IPS-20b (cell line): ENCODE data around the gene PRMT7.

ENCODE experiments used
- H3K27ac ChIP-seq: one replicate; pipeline ENCODE4 v1.5.1; 2013; ENCODE audit warnings: low read length
- H3K27me3 ChIP-seq: 2 replicates; pipeline ENCODE4 v1.6.1; 2013; ENCODE audit warnings: mild to moderate bottlenecking, low read length, inconsistent platforms; ENCODE audit not compliant: insufficient read depth
- H3K36me3 ChIP-seq: 2 replicates; pipeline ENCODE4 v1.6.1; 2013; ENCODE audit warnings: low read depth, mild to moderate bottlenecking, inconsistent platforms, low read length, moderate library complexity; ENCODE audit not compliant: insufficient read depth
- H3K4me1 ChIP-seq: 2 replicates; pipeline ENCODE4 v1.6.1; 2013; ENCODE audit warnings: mild to moderate bottlenecking, control low read depth, inconsistent platforms, low read length, moderate library complexity; ENCODE audit not compliant: insufficient read depth
- H3K4me3 ChIP-seq: 2 replicates; pipeline ENCODE4 v1.5.1; 2013; ENCODE audit warnings: mild to moderate bottlenecking, low read length, inconsistent platforms
- H3K9ac ChIP-seq: 2 replicates; pipeline ENCODE4 v1.6.1; 2013; ENCODE audit warnings: low read depth, mild to moderate bottlenecking, inconsistent platforms, low read length, moderate library complexity
- H3K9me3 ChIP-seq: 2 replicates; pipeline ENCODE4 v1.6.1; 2013; ENCODE audit warnings: mild to moderate bottlenecking, low read depth, low read length, inconsistent platforms; ENCODE audit not compliant: insufficient read depth

Gene PRMT7, protein sequence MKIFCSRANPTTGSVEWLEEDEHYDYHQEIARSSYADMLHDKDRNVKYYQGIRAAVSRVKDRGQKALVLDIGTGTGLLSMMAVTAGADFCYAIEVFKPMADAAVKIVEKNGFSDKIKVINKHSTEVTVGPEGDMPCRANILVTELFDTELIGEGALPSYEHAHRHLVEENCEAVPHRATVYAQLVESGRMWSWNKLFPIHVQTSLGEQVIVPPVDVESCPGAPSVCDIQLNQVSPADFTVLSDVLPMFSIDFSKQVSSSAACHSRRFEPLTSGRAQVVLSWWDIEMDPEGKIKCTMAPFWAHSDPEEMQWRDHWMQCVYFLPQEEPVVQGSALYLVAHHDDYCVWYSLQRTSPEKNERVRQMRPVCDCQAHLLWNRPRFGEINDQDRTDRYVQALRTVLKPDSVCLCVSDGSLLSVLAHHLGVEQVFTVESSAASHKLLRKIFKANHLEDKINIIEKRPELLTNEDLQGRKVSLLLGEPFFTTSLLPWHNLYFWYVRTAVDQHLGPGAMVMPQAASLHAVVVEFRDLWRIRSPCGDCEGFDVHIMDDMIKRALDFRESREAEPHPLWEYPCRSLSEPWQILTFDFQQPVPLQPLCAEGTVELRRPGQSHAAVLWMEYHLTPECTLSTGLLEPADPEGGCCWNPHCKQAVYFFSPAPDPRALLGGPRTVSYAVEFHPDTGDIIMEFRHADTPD

DNA sequence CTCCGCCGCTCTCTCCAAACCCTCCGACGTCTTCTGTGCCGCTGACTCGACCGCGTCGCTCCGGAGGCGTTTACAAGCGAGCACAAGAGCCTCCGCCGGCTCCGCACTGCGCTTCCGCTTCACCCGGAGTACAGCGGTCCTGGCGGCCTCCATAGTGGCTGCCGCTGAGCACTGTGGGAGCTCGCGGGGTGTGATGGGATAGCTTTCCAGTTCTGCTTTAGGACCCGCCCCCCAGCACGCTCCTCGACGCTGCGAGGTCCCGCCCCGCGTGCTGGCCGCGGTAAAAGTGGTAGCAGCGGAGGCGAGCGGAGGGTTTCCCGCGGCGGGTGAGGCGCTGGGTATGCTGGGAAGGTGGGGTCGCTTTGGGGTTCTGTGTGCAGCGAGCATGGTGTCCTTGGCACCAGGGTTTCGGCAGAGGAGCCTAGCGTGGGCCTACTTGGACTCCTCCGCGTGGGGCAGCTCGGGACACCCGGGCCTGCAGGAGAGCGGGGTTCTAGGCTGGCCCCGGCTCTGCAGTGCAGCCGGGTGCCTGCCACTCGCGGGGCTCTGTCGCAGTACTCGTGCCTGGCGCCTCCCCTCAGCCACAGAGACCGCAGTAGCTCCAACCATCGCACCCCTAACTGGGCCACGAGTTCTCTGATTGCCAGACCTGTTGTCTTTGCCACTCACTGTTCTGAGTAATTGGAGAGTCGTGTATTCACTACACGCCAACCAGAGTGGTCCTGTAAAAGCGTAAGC, at the start of gene PRMT7, which contains the start of gene SLC7A6OS:
TSS of gene PRMT7 (plus strand) at position 246 of the 738 bp plus-strand sequence. CDS start 4,961 bp downstream, outside the sequence.
TSS of gene SLC7A6OS (minus strand) at position 173 of the 738 bp plus-strand sequence. CDS start at position 153, 20 bp downstream.
- H3K36me3 ChIP-seq: peaks cover 51% of the 10 kb centered on the region
- H3K9me3 ChIP-seq: no peaks in the 10 kb centered on the region
- peak within 1 kb of the TSS; percentile 97 for H3K9ac ChIP-seq
- peak within 1 kb of the TSS; percentile 67 for H3K27ac ChIP-seq
- H3K27me3 ChIP-seq: no peaks in the 10 kb centered on the region
- peaks cover 6% of the 10 kb centered on the region for H3K4me1 ChIP-seq
- peak within 1 kb of the TSS; percentile 99 for H3K4me3 ChIP-seq

DNA sequence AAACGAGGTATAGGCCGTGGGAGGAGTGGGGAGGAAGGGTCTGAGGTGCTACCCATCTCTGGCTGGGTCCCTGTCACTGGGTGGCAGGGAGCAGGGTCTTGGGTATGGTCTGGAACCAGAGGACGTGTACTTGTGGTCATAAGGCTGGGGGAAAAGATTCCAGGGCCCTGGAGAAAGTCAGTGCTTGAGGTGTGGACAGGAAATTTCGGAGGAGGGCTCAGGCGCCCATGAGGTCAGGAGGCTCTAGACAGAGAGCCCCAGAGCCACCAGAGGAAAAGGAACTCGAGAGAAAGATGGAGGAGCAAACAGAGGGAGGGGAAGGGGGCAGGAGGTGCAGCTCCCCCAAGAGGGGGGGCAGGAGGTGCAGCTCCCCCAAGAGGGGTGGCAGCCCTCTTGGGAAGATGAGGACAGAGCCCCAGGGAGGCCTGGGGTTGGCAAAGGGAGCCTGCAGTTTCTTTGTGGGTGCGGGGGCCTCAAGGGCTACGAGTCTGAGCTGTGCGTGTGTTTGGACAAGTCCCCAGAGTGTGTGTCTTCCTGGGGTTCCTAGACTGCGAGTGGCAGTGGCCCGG, 47.2 kb upstream of the PRMT7 start:
- H3K27ac ChIP-seq: no peak overlapping the region
- no peaks in the 10 kb centered on the region for H3K9me3 ChIP-seq
- peak overlapping the region; percentile 73 for H3K9ac ChIP-seq
- H3K4me3 ChIP-seq: peak overlapping the region; percentile 87; the same call in 1 of the 2 replicates
- H3K36me3 ChIP-seq: peaks cover 11% of the 10 kb centered on the region
- peaks cover 9% of the 10 kb centered on the region for H3K4me1 ChIP-seq
- peaks cover 19% of the 10 kb centered on the region for H3K27me3 ChIP-seq

DNA sequence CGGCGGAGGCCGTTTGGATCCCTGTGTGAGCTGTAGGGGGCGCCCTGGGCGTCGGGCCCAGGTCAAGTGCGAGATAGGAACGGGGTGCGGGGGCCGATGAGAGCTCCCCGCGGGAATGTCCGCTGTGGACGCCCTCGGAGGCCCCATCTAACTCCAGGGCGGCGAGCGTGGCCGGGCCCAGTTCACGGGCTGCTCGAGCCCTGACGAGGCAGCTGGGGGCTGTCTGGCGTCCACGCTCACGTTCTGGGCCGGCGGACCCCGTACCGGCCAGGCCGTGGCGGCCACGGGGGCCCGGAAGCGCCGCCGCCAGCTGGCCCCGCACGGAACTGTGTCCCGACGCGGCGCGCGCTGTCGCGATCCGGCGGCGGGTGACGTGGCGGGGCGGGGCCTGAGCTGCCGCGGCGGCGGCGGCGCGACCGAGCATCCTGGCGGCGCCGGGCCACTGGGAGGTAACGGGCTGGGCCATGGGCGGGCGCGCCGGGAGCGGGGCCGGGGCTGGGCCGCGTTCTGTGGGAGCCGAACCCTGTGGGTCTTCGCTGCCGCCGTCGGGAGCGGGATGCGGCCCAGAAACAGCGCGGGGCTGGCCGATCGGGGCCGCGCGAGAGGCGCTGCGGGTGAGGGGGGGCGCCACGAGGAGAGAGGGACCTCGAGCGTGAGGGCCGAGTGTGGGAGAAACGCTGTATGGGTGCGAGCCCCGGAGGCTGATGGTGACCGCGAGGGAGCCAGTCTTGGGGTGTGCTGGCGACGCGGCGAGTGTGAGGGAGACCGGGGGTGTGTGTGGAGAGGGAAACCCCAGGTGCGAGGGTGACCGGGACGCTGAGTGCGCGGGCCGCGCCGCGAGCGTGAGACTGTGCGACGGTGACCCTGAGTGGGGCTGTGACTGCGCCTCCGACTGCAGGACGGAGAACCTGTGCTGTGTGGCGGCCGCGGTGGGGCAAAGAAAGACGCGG, 46.4 kb upstream of the PRMT7 start, which contains the start of gene SLC7A6:
TSS of gene SLC7A6 (plus strand) at position 399 of the 950 bp plus-strand sequence. CDS start 10,201 bp downstream, outside the sequence.
- Histone ChIP-seq H3K9ac (peak within 1 kb of the TSS; percentile 77), H3K4me3 (peak within 1 kb of the TSS; percentile 87), H3K4me1 (peaks cover 9% of the 10 kb centered on the region), H3K36me3 (peaks cover 6% of the 10 kb centered on the region), H3K9me3 (no peaks in the 10 kb centered on the region), H3K27me3 (peaks cover 19% of the 10 kb centered on the region), H3K27ac (no peak within 1 kb of the TSS)

DNA sequence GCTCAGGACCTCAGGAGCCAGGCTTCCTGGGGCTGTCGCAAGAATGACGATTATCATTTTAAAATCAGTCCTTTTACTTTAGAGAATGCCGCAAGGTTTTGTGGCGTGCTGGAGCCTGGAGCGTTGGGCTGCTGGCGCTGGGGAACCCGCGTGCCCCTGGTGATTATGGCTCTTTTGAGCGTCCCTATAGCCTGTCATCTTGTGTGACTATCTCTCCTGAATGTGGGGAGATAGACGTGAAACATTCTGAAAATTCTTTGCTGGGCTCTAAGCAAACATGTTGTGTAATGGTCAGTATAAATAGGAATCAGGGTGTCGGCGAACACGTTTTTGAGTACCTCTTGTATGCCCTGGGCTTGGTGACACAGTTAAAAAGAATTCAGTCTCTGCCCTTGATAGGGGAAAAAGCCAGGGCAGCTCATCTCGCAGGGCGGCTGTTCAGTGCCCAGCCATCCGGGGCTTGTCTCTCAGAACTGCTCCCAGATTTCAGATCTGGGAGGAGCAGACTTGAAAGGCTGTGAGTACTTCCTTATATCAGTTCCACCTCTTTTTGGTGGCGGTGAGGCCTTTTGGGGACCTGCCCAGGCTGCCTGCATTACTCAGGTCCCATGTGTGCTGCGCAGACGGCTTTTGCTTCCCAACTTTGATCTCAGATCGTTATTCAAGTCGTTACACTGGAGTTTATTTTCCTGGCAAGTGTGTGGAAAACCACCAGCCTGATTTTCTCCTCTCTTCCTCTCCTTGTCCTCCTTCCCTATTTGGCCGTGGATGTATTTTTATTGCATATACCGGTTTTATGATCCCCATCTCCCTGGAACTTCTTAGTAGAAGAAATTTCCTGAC, 45.5 kb upstream of the PRMT7 start:
- no peak overlapping the region for H3K27ac ChIP-seq
- peaks cover 19% of the 10 kb centered on the region for H3K27me3 ChIP-seq
- H3K4me3 ChIP-seq: peak overlapping the region; percentile 87
- no peaks in the 10 kb centered on the region for H3K9me3 ChIP-seq
- H3K9ac ChIP-seq: peak overlapping the region; percentile 77
- H3K4me1 ChIP-seq: peaks cover 9% of the 10 kb centered on the region
- no peaks in the 10 kb centered on the region for H3K36me3 ChIP-seq

DNA sequence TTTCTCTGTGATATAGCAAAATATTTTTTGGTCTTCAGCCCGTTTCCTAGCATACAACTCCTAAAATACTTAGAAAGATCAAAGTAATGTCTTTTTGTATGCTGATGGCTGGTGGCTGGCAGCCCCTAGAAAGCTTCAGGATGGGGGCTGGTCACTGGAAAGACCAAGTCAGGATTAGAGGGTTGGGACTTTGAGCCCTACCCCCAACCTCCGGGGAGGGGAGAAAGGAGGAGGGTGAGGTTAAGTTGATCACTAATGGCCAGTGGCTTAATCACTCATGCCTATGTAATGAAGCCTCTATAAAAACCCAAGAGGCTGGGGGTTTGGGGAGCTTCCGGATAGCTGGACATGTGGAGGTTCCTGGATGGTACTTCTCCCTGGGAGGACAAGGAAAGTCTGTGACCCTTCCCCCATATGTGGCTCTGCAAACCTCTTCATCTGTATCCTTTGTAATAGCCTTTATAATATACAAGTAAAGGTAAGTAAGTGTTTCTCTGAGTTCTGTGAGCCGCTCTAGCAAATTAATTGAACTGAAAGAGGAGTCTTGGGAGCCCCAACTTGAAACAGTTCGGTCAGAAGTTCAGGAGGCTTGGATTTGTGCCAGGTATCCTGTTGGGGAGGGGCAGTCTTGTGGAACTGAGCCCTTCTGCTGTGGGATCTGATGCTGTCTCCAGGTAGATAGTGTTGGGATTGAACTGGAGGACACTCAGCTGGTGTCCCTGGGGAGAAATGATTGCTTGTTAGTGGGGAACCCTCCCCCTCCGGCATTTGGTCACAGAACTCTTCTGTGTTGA, 43.0 kb upstream of the PRMT7 start:
- Histone ChIP-seq H3K27me3 (peaks cover 19% of the 10 kb centered on the region), H3K36me3 (0 out of 2 replicates have a peak, but pooled peaks cover 3% of the 10 kb centered on the region), H3K27ac (peak overlapping the region; percentile 8), H3K4me3 (peak overlapping the region; percentile 54), H3K9ac (peak overlapping the region; percentile 50; the same call in 1 of the 2 replicates), H3K9me3 (no peaks in the 10 kb centered on the region), H3K4me1 (peaks cover 9% of the 10 kb centered on the region)

DNA sequence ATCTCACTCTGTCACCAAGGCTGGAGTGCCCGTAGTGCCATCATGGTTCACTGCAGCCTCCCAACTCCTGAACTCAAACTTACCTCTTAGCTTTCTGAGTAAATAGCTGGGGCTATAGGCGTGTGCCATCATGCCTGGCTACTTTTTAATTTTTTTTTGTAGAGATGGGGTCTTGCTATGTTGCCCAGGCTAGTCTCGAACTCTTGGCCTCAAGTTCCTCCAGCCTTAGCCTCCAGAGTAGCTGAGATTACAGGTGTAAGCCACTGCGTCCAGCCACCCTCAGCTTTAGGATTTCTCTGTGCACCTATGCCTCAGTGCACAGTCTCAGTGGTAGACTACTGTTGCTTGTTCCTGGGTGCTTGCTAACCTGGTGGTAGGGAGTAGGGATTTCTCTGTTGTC, 41.0 kb upstream of the PRMT7 start:
- H3K36me3 ChIP-seq: peaks cover 12% of the 10 kb centered on the region; the same call in 1 of the 2 replicates

DNA sequence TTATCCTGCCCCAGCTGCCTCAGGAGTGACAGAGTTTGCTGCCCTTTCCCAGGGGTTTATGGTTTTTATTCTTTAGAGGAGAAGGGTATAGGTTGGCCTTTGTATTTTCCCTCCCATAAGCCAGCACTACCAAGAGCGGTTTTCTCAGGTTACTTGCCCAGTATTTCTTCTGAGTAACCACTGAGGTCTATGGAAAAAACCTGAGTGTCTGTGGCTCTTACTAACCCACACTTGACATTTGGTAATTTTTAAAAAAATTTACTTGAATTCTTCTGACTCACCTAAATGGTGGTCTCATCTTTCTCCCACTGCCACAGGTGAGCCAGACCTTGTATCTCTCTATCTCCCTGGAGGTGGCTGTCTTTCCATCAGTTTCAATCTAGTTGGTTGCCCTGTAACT, 40.5 kb upstream of the PRMT7 start:
- no peak overlapping the region for H3K9ac ChIP-seq
- H3K27ac ChIP-seq: no peak overlapping the region
- H3K4me3 ChIP-seq: no peak overlapping the region
- H3K27me3 ChIP-seq: peaks cover 5% of the 10 kb centered on the region
- peaks cover 14% of the 10 kb centered on the region; the same call in 1 of the 2 replicates for H3K36me3 ChIP-seq
- no peaks in the 10 kb centered on the region for H3K9me3 ChIP-seq
- H3K4me1 ChIP-seq: peaks cover 9% of the 10 kb centered on the region

More for the DNA sequence above, 41.0 kb upstream of the PRMT7 start:
- Histone ChIP-seq H3K4me1 (peaks cover 9% of the 10 kb centered on the region), H3K9ac (no peak overlapping the region), H3K9me3 (no peaks in the 10 kb centered on the region), H3K27ac (no peak overlapping the region), H3K27me3 (peaks cover 11% of the 10 kb centered on the region), H3K4me3 (no peak overlapping the region)

- H3K4me3 ChIP-seq: no peak overlapping the region
- H3K27me3 ChIP-seq: no peaks in the 10 kb centered on the region
- peaks cover 14% of the 10 kb centered on the region; the same call in 1 of the 2 replicates for H3K36me3 ChIP-seq
- no peak overlapping the region for H3K9ac ChIP-seq
- peaks cover 7% of the 10 kb centered on the region for H3K4me1 ChIP-seq
- H3K9me3 ChIP-seq: no peaks in the 10 kb centered on the region
- no peak overlapping the region for H3K27ac ChIP-seq
These were observed 38.2 kb upstream of the PRMT7 start for GRCh38 chr16:68272507-68273209.

DNA sequence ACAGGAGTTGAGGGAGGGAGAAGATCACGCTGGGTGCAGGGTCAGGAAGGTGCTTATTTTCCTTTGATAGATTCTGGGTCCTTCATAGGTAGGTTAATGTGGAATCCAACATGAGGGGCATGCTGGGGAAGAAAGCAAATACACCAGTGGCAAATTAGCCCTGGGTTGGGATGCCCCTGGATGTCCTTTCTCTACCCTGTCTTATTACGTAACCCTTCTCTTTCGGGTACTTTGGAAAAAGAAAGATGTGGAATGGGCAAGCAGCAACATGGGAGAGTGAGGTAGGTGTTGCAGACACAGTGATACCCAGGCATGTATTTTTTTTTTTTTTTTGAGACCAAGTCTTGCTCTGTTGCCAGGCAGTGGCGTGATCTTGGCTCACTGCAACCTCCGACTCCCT, 37.4 kb upstream of the PRMT7 start:
- Histone ChIP-seq H3K4me1 (no peaks in the 10 kb centered on the region), H3K4me3 (no peak overlapping the region), H3K27me3 (no peaks in the 10 kb centered on the region), H3K27ac (no peak overlapping the region), H3K9ac (no peak overlapping the region), H3K9me3 (no peaks in the 10 kb centered on the region), H3K36me3 (peaks cover 14% of the 10 kb centered on the region; the same call in 1 of the 2 replicates)
